Astrocyte (in vitro differentiated cells and primary cell): ENCODE results near the gene RAB3B. TPM values are rescaled to one million over a fixed set of nuclear protein-coding genes. Genes with fewer than 3 reads are reported as not detected.
A peak's percentile ranks its signal among the peaks of the same experiment; 100 is the strongest.

Source experiments
- DNase-seq: peaks from one replicate; pipeline ENCODE4 v3.0.0-alpha.2; 2010; ENCODE audit warnings: low read depth
- FAIRE-seq: peaks from 2 replicates; lab custom pipeline; 2011; peaks lifted over from hg19 to GRCh38; lab: Jason Lieb, UNC
- H2AFZ ChIP-seq: 2 replicates; pipeline ENCODE4 v1.6.0; 2012; ENCODE audit warnings: low read depth, low read length, inconsistent platforms
- H3K27ac ChIP-seq: 2 replicates; pipeline ENCODE4 v1.5.1; 2011; ENCODE audit warnings: low read depth, low read length, inconsistent platforms
- H3K27me3 ChIP-seq: 2 replicates; pipeline ENCODE4 v1.6.0; 2011; ENCODE audit warnings: low read length, inconsistent platforms; ENCODE audit not compliant: insufficient read depth
- H3K36me3 ChIP-seq: 2 replicates; pipeline ENCODE4 v1.5.1; 2011; ENCODE audit warnings: low read length, inconsistent platforms; ENCODE audit not compliant: insufficient read depth
- H3K4me1 ChIP-seq: 2 replicates; pipeline ENCODE4 v1.5.1; 2011; ENCODE audit warnings: low read length, inconsistent platforms; ENCODE audit not compliant: insufficient read depth
- H3K4me2 ChIP-seq: 2 replicates; pipeline ENCODE4 v1.6.0; 2012; ENCODE audit warnings: low read length, inconsistent platforms
- H3K4me3 ChIP-seq: 2 replicates; pipeline ENCODE4 v1.5.1; 2011; ENCODE audit warnings: low read depth, mild to moderate bottlenecking, low read length, inconsistent platforms; ENCODE audit not compliant: insufficient read depth
- H3K79me2 ChIP-seq: 2 replicates; pipeline ENCODE4 v1.6.0; 2012; ENCODE audit warnings: mild to moderate bottlenecking, low read length, inconsistent platforms; ENCODE audit not compliant: insufficient read depth
- H3K9ac ChIP-seq: 2 replicates; pipeline ENCODE4 v1.6.0; 2012; ENCODE audit warnings: mild to moderate bottlenecking, low read length, inconsistent platforms
- H3K9me3 ChIP-seq: 2 replicates; pipeline ENCODE4 v1.5.1; 2012; ENCODE audit warnings: low read depth, mild to moderate bottlenecking, low read length, inconsistent platforms; ENCODE audit not compliant: insufficient read depth
- H4K20me1 ChIP-seq: 2 replicates; pipeline ENCODE4 v1.6.0; 2012; ENCODE audit warnings: low read length, inconsistent platforms; ENCODE audit not compliant: insufficient read depth
- H3K27ac Mint-ChIP-seq: one replicate; pipeline ENCODE4 v1.8.0; 2021; ENCODE audit warnings: mild to moderate bottlenecking, mixed read lengths; ENCODE audit not compliant: unreplicated experiment
- H3K27me3 Mint-ChIP-seq: one replicate; pipeline ENCODE4 v1.8.0; 2021; ENCODE audit warnings: low read depth, mixed read lengths; ENCODE audit not compliant: unreplicated experiment
- H3K36me3 Mint-ChIP-seq: one replicate; pipeline ENCODE4 v1.8.0; 2021; ENCODE audit warnings: low read depth, mixed read lengths; ENCODE audit not compliant: unreplicated experiment
- H3K4me1 Mint-ChIP-seq: one replicate; pipeline ENCODE4 v1.8.0; 2021; ENCODE audit warnings: low read depth, mixed read lengths; ENCODE audit not compliant: unreplicated experiment
- H3K4me3 Mint-ChIP-seq: one replicate; pipeline ENCODE4 v1.8.0; 2021; ENCODE audit warnings: mild to moderate bottlenecking, moderate library complexity, mixed read lengths; ENCODE audit not compliant: unreplicated experiment
- H3K9me3 Mint-ChIP-seq: one replicate; pipeline ENCODE4 v1.8.0; 2021; ENCODE audit warnings: mild to moderate bottlenecking, mixed read lengths; ENCODE audit not compliant: unreplicated experiment
- EZH2 ChIP-seq: IDR thresholded peaks from 2 replicates; pipeline ENCODE4 v1.6.1; 2012; ENCODE audit warnings: mild to moderate bottlenecking, low read length, inconsistent platforms; ENCODE audit not compliant: insufficient read depth
- total RNA-seq: library from RNA; stranded (reverse); gene quantifications from 2 replicates; pipeline ENCODE4 v1.2.1, GENCODE V29; 2021
- TF ChIP-seq, protein P1 (sequence below): IDR thresholded peaks from 2 replicates; pipeline ENCODE4 v1.5.1; 2011; ENCODE audit warnings: low read depth, mild to moderate bottlenecking, inconsistent platforms, low read length, moderate library complexity; ENCODE audit not compliant: insufficient read depth

Gene RAB3B
- total RNA-seq, 1 donor from 2014 or later, result 49.2 TPM

DNA sequence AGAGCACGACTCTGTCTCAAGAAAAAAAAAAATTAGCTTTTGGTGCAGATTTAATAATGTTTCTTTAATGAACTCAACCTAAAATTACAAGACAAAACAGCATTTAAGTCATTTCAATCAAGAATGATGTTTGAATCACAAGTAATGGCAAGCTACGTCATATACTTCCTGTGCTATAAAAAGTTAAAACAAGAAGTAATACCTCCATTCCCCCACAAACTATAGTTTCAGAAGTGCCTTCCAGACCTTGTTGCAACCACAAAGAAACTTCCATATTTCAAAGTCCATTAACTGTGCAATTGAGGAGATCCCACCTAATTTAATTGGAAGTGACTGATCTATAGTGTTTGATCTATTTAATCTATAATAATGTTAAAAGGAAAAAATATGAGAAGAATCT lies 127.1 kb downstream of the RAB3B start:
- no peak overlapping the region for H3K27ac ChIP-seq
- H2AFZ ChIP-seq, result no peak overlapping the region
- no peak overlapping the region for H3K27ac Mint-ChIP-seq
- no peak overlapping the region for H3K4me3 Mint-ChIP-seq
- H3K9ac ChIP-seq, result no peak overlapping the region
- peaks cover 9% of the 10 kb centered on the region for H3K4me1 Mint-ChIP-seq
- H3K27me3 ChIP-seq, result no peaks in the 10 kb centered on the region
- H3K27me3 Mint-ChIP-seq, result no peaks in the 10 kb centered on the region
- no peak overlapping the region for H3K4me2 ChIP-seq
- H4K20me1 ChIP-seq, result peaks cover 44% of the 10 kb centered on the region
- DNase-seq (no peak), FAIRE-seq (no peak)
- TF ChIP-seq, protein P1, sequence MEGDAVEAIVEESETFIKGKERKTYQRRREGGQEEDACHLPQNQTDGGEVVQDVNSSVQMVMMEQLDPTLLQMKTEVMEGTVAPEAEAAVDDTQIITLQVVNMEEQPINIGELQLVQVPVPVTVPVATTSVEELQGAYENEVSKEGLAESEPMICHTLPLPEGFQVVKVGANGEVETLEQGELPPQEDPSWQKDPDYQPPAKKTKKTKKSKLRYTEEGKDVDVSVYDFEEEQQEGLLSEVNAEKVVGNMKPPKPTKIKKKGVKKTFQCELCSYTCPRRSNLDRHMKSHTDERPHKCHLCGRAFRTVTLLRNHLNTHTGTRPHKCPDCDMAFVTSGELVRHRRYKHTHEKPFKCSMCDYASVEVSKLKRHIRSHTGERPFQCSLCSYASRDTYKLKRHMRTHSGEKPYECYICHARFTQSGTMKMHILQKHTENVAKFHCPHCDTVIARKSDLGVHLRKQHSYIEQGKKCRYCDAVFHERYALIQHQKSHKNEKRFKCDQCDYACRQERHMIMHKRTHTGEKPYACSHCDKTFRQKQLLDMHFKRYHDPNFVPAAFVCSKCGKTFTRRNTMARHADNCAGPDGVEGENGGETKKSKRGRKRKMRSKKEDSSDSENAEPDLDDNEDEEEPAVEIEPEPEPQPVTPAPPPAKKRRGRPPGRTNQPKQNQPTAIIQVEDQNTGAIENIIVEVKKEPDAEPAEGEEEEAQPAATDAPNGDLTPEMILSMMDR, result no peak
- TF ChIP-seq EZH2, result no peak
- H3K9me3 ChIP-seq, result no peaks in the 10 kb centered on the region
- no peaks in the 10 kb centered on the region for H3K4me1 ChIP-seq
- H3K36me3 Mint-ChIP-seq, result no peaks in the 10 kb centered on the region
- H3K4me3 ChIP-seq, result no peak overlapping the region
- no peaks in the 10 kb centered on the region for H3K36me3 ChIP-seq
- H3K9me3 Mint-ChIP-seq, result no peaks in the 10 kb centered on the region
- H3K79me2 ChIP-seq, result peaks cover 92% of the 10 kb centered on the region

DNA sequence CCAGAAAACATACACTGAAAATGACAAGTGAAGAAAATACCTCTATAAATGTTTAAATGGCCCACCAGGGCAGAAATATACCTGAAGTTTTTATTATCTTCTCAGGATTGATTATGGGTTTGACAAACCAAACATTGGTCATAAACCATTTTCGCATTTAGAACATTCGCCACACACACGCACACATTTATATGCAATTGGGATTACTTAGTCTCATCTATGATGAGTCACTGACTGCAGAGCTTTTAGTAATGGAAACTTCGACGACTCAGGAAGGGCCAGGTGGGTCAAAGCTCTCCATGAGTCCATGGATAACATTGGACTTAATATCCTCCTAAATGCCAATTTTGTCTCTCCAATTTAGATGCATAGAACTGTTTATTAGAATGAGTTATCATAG lies 128.8 kb downstream of the RAB3B start:
- Mint-ChIP-seq H3K9me3 (no peaks in the 10 kb centered on the region), H3K4me1 (peaks cover 5% of the 10 kb centered on the region), H3K27ac (no peak overlapping the region), H3K4me3 (no peak overlapping the region), H3K27me3 (no peaks in the 10 kb centered on the region), H3K36me3 (peaks cover 2% of the 10 kb centered on the region)
- Histone ChIP-seq H3K9ac (no peak overlapping the region), H3K4me1 (no peaks in the 10 kb centered on the region), H3K4me2 (no peak overlapping the region), H4K20me1 (peaks cover 45% of the 10 kb centered on the region), H3K27ac (no peak overlapping the region), H3K36me3 (no peaks in the 10 kb centered on the region), H3K79me2 (peaks cover 90% of the 10 kb centered on the region), H3K4me3 (no peak overlapping the region), H3K9me3 (no peaks in the 10 kb centered on the region), H3K27me3 (no peaks in the 10 kb centered on the region), H2AFZ (no peak overlapping the region)
- FAIRE-seq (no peak), DNase-seq (peak; percentile 26)
- TF ChIP-seq, protein P1, result no peak
- TF ChIP-seq EZH2, result no peak

DNA sequence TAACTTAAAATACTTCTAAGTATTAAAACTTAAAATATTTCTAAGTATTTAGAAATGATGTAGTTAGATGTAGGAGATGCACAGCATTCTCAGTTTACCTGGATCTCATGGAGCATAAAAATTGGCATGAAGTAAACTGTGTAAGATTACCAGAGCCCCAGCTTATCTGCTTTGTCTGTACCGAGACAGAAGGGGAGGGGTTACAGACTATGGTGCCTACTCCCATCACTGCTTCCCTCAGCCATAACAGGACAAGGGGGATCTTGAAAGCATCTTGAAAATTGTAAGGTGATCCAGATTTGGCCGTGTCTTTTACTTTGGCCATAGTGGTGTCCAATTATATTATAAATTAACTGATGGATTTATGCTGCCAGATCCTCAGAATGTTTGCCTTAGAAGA lies 130.8 kb downstream of the RAB3B start:
- Mint-ChIP-seq H3K27ac (no peak overlapping the region), H3K36me3 (peaks cover 2% of the 10 kb centered on the region), H3K4me1 (peaks cover 5% of the 10 kb centered on the region), H3K9me3 (no peaks in the 10 kb centered on the region), H3K4me3 (no peak overlapping the region), H3K27me3 (no peaks in the 10 kb centered on the region)
- DNase-seq, result no peak
- no peaks in the 10 kb centered on the region for H3K36me3 ChIP-seq
- no peak overlapping the region for H2AFZ ChIP-seq
- no peaks in the 10 kb centered on the region for H3K27me3 ChIP-seq
- no peak overlapping the region for H3K4me3 ChIP-seq
- TF ChIP-seq, protein P1, result no peak
- TF ChIP-seq EZH2, result no peak
- no peak for FAIRE-seq
- no peak overlapping the region for H3K27ac ChIP-seq
- no peaks in the 10 kb centered on the region for H3K9me3 ChIP-seq
- H3K4me1 ChIP-seq, result no peaks in the 10 kb centered on the region
- no peak overlapping the region for H3K4me2 ChIP-seq
- H3K79me2 ChIP-seq, result peaks cover 83% of the 10 kb centered on the region
- peaks cover 47% of the 10 kb centered on the region for H4K20me1 ChIP-seq
- H3K9ac ChIP-seq, result no peak overlapping the region
